IMR-90 (cell line): Measurements from ENCODE around the gene TEFM.

ENCODE experiments used
- BHLHE40 ChIP-seq: fragments of 150-350 bp; IDR thresholded peaks from 2 replicates; pipeline ENCODE4 v1.6.1; 2016; ENCODE audit warnings: mild to moderate bottlenecking, low read depth, low read length
- CEBPB ChIP-seq: IDR thresholded peaks from 2 replicates; pipeline ENCODE4 v1.6.1; 2012; ENCODE audit warnings: low read depth, low read length, improper control_type of control experiment
- CHD1 ChIP-seq: IDR thresholded peaks from 2 replicates; pipeline ENCODE4 v1.6.1; 2012; ENCODE audit warnings: low read depth, low read length, improper control_type of control experiment
- CTCF ChIP-seq: conservative IDR thresholded peaks from 2 replicates; pipeline ENCODE4 v1.5.1; 2012; ENCODE audit warnings: mild to moderate bottlenecking, low read depth, low read length, improper control_type of control experiment
- ELK1 ChIP-seq: fragments of 150-350 bp; IDR thresholded peaks from 2 replicates; pipeline ENCODE4 v1.6.1; 2016; ENCODE audit warnings: low read depth, mild to moderate bottlenecking, low read length, moderate library complexity, borderline replicate concordance
- MAFK ChIP-seq: IDR thresholded peaks from 2 replicates; pipeline ENCODE4 v1.6.1; 2012; ENCODE audit warnings: low read depth, low read length, improper control_type of control experiment
- MAZ ChIP-seq: IDR thresholded peaks from 2 replicates; pipeline ENCODE4 v1.6.1; 2012; ENCODE audit warnings: low read depth, mild to moderate bottlenecking, low read length, improper control_type of control experiment, moderate library complexity, borderline replicate concordance
- MXI1 ChIP-seq: IDR thresholded peaks from 2 replicates; pipeline ENCODE4 v1.6.1; 2012; ENCODE audit warnings: low read depth, mild to moderate bottlenecking, low read length, moderate library complexity, borderline replicate concordance
- NFE2L2 ChIP-seq: fragments of 150-350 bp; IDR thresholded peaks from 2 replicates; pipeline ENCODE4 v1.6.1; 2016; ENCODE audit warnings: low read depth, mild to moderate bottlenecking, low read length
- POLR2A ChIP-seq: IDR thresholded peaks from 2 replicates; pipeline ENCODE4 v1.6.1; 2012; ENCODE audit warnings: mild to moderate bottlenecking, low read depth, low read length
- RAD21 ChIP-seq: IDR thresholded peaks from 2 replicates; pipeline ENCODE4 v1.6.1; 2012; ENCODE audit warnings: low read length, improper control_type of control experiment
- RCOR1 ChIP-seq: IDR thresholded peaks from 2 replicates; pipeline ENCODE4 v1.6.1; 2012; ENCODE audit warnings: mild to moderate bottlenecking, low read length, improper control_type of control experiment; ENCODE audit not compliant: insufficient replicate concordance
- SMC3 ChIP-seq: fragments of 150-350 bp; IDR thresholded peaks from 2 replicates; pipeline ENCODE4 v1.6.1; 2016; ENCODE audit warnings: low read depth, mild to moderate bottlenecking, antibody characterized with exemption, low read length, moderate library complexity
- USF2 ChIP-seq: fragments of 150-350 bp; IDR thresholded peaks from 2 replicates; pipeline ENCODE4 v1.6.1; 2017; ENCODE audit warnings: mild to moderate bottlenecking, antibody characterized with exemption, low read length, low read depth

DNA sequence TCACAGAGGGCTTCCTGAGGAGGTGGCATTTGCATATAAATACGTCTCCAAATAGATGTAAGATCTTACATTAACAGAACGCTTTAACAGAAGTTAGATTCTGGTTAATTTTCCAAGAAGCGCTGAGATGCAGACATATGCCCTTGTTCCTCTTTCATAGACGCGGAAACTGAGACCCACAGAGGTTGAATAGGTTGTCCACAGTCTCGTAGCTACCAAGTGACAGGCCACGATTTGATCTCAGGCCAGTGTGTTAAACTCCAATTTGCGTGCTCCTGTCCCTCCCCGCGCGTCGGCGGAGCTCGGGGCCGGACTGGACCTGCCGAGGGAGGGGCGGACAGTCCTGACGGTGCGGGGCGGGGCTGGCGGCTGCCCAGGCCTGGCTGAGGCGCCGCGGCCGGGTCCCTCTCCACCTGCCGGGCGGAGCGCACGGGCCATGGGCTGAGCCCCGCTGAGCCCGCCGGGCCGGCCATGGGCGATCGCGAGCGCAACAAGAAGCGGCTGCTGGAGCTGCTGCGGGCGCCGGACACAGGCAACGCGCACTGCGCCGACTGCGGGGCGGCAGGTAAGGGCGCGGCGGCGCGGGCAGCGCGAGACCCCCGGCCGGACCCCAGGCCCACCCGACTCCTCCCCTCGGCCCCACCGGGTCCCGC is 15.6 kb upstream of the TEFM start, which contains the start of gene ADAP2:
- no peak for TF ChIP-seq MAZ
- TF ChIP-seq RAD21 = no peak
- no peak for TF ChIP-seq POLR2A
- TF ChIP-seq CTCF = no peak
- no peak for TF ChIP-seq USF2
- TF ChIP-seq MAFK = no peak
- no peak for TF ChIP-seq CEBPB
- TF ChIP-seq MXI1 = no peak
- TF ChIP-seq BHLHE40 = no peak
- TF ChIP-seq ELK1 = no peak
- no peak for TF ChIP-seq NFE2L2
- no peak for TF ChIP-seq RCOR1
- no peak for TF ChIP-seq SMC3
- TF ChIP-seq CHD1 = no peak
